Pulmonary artery endothelial cell (primary cell): Measurements from ENCODE around the gene TRIP13. TPM values are rescaled to one million over a fixed set of nuclear protein-coding genes. Genes with fewer than 3 reads are reported as not detected.
"Not testable (repeated sequence)": the region's sequence is repeated elsewhere in the genome, so short reads cannot be mapped to it uniquely, and the experiment has no call there.

Experiments
- DNase-seq: peaks from one replicate; pipeline ENCODE4 v3.0.0-alpha.2; 2011; ENCODE audit warnings: low read depth, low spot score
- total RNA-seq: library from RNA; depleted of rRNA; stranded (reverse); fragments of >200 nt; gene quantifications from 2 replicates; pipeline ENCODE4 v1.2.3, GENCODE V29; 2014

Gene TRIP13
- total RNA-seq, 1 donor from 2014 or later: 37.9 TPM

DNA sequence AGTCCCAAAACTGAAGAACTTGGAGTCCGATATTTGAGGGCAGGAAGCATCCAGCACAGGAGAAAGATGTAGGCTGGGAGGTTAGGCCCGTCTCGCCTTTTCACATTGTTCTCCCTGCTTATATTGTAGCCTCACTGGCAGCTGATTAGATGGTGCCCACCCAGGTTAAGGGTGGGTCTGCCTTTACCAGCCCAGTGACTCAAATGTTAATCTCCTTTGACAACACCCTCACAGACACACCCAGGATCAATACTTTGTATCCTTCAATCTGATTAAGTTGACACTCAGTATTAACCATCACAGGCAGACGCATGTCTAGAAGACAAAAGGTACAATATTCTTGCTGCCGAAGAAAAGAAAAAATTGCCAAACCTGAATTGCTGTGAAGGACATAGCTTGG, 26.0 kb downstream of the TRIP13 start:
- not testable (repeated sequence) for DNase-seq

DNA sequence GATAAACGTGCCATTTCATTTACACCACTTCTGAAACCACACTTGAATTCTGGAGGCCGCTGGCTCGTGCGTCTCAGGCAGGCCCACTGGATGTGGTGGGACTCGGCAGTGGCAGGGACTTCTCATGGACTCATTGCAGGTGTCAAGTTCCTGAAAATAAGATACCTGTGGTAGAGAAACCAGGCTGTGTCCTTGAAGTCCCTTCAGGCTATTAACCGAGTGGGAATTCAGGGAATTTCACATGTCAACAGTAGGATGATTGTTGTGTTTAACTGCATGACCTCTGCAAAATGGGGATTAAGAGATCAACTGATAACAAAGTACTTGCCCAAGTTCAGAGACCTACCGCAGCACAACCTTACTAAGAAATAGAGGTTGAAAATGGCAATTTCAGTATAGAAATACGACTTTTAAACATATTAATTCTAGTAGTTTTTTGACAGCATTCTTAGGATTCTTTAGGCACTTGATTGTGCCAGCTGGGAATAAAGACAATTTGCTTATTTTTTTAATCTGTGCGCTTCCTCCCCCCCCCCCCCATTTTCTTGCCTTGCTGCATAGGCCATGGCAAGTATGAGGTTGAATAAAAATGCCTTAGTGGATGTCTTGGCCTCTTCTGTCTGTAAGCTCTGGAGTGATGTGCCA, 26.8 kb downstream of the TRIP13 start:
- no peak for DNase-seq

- no peak for DNase-seq
Measured at GRCh38 chr5:920321-920720, 27.6 kb downstream of the TRIP13 start.

GRCh38 chr5:921456-922435, 29.1 kb downstream of the TRIP13 start:
- DNase-seq: no peak

- no peak for DNase-seq
Measured at GRCh38 chr5:922436-923280, 30.0 kb downstream of the TRIP13 start.

- DNase-seq: no peak
Measured at GRCh38 chr5:923281-923873, 30.7 kb downstream of the TRIP13 start.

DNA sequence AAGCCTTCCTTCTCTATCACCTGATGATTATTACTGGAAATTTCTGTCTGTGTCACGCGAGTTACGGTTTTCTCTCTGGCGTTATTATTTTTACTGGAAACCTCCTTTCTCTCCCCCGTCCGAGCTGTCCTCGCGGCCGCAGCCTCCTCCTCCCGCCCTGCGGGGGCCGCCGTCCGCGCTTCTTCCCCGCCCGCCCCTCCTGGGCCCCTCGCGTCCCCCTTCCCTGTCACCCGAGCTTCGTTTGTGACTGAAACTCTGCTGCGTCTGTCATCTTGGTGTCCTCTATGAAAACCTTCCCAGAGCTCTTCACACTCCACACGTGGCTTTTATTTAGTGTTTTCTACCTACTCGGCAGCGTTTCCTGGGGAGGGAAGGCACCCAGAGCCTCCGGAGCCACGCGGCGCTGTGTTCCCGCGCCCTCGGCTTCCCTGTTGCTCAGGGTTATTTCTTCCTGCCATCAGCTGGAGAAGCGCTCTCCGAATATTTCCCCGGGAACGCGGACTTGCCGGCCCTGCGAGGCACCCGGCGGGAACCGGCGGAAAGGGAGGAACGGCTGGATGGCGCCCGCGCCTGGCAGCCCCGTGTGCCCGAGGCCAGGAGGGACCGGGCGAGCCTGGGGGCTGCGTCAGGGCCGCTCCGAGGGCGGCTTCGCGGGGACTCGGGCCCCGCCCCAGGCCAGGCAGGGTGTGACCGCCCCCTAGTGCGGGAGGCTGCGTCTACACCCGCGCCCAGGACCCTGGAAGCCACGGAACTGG, 33.9 kb downstream of the TRIP13 start:
- no peak for DNase-seq

DNA sequence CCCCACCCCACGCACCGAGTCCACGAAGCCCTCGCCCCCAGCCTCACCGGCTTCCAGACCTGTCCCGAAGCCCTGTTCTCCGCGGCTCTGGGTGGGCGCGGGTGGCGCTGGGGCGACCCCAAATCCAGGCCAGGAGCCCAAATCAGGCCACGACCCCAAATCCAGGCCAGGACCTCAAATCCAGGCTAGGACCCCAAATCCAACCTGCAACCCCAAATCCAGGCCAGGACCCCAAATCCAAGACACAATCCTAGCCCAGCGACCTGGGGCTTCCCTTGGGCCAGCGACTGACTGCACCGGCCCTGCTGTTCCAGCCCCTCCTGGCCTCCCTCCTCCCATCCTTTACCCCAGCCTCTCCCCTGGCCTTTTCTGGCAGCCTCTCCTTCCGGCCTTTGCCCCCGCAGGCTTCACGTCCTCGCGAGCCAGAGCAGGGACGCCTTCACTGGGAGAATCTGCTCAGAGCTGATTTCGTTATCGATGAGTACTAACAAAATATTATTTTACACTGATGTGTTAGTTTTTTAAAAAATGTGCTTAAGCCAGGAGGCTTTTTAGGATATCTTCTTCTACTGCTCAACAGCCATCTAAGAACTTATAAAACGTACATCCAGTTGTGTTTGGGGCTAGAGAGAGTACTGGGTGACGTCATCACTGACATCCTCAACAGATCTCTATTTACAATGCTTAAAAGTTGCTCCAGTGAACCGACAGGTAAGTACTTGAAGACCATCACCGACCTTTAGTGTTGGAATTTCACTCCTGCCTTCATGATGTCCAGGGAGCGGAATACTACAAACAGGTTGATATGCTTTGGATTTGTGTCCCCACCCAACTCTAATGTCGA, 34.7 kb downstream of the TRIP13 start:
- DNase-seq: no peak

DNA sequence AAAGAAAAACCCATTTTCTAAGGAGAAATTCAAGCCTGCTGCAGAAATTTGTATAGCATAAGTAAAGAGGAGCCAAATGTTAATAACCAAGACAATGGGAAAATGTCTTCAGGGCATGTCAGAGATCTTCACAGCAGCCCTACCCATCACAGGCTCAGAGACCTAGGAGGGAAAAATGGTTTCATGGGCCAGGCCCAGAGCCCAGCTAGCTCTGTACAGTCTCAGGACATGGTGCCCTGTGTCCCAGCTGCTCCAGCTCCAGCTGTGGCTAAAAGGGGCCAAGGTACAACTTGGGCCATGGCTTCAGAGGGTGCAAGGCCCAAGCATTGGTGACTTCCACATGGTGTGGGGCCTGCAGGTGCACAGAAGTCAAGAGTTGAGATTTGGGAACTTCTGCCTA, 36.5 kb downstream of the TRIP13 start:
- not testable (repeated sequence) for DNase-seq

- DNase-seq: no peak
Measured at GRCh38 chr5:929596-929995, 36.9 kb downstream of the TRIP13 start.

DNA sequence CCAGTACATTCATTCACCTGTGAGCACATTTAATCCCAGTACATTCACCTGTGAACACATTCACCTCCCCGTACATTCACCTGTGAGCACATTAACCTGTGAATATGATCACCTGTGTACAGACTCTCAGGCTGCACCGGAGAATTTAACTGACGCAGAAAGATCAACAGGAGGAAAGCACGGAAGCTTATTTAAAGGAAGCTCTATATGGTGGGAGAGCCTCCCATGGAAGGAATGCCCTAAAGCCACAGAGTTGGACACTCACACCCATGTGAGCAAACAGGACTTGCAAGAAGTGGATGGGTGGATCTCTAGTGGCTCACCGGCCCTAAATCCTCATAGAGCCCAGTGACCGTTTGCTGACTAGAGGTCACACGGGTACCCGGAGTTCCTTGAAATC, 38.2 kb downstream of the TRIP13 start:
- no peak for DNase-seq

DNA sequence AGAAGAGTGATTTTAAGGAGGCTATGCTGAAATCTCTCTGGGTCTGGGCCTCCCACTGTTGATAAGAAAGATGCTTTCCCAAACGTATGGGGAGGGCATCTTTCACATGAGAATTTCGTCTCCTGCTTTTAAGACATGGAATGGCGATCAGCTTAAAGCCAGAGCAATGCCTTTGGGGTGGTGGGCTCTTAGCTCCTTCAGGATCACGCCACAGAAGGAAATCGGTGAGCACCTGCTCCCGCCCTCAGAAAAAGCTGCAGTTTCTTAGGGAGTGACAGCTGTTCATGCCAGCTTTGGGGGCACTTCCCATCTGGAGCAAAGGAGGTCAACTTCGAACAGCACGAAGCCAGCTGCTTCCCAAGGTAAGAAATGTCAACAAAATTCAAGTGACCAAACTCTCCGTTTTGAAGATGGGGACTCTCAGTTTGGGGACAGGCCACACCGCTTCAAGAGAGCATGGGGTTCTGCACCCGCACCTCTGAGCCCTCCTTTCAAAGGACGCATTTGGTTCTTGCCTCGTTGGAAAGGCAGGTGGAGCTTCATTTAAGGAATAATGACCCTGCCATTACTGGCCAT, 39.0 kb downstream of the TRIP13 start:
- DNase-seq: no peak

- no peak for DNase-seq
Measured at GRCh38 chr5:932151-932627, 39.5 kb downstream of the TRIP13 start.

DNA sequence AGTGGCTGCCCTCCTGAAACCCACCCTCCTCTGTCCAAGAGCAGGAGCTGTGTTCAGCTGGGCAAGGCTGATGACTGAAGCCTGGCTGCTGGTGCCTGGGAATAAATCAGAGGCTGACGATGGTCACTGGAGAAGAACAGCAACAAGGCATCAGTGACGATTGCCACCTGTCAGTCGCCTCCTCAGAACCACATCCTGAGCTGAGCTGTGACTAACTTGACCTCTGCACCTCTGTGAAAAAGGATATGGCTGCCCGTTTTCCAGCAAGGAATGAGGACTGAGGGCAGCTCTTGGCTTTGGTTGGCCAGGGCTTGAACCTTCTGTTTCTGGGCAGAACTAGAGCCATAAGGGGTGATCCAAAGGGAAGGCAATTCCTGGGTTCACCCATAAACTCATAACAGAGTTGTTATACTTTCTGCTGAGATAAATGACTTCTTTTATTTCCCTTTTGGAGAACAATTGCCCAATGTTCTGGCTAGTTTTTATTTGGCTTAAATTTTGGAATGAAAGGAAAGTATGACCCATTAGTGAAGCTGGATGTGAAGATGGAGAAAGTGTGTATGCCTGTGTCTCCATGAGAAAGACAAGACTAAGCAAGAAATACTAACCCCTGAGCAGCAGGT, 40.1 kb downstream of the TRIP13 start:
- no peak for DNase-seq

DNA sequence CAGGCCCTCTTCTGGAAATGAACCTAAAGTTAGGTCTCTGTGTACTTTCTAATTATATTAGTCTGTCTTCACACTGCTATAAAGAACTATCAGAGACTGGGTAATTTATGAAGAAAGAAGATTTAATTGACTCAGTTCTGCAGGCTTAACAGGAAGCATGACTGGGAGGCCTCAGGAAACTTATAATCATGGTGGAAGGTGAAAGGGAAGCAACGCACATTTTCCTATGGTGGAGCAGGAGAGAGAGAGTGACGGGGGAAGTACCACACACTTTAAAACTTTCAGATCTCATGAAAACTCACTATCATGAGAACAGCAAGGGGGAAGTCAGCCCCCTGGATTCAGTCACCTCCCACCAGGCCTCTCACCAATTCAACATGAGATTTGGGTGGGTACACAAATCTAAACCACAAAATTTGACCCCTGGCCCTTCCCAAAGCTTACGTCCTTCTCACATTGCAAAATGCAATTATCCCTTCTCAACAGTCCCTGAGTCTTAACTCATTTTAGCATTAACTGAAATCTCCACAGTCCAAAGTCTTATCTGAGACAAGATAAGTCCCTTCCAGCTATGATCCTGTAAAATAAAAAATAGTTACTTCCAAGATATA, 40.7 kb downstream of the TRIP13 start:
- no peak for DNase-seq

GRCh38 chr5:933951-934350, 41.3 kb downstream of the TRIP13 start:
- DNase-seq: not testable (repeated sequence)

DNA sequence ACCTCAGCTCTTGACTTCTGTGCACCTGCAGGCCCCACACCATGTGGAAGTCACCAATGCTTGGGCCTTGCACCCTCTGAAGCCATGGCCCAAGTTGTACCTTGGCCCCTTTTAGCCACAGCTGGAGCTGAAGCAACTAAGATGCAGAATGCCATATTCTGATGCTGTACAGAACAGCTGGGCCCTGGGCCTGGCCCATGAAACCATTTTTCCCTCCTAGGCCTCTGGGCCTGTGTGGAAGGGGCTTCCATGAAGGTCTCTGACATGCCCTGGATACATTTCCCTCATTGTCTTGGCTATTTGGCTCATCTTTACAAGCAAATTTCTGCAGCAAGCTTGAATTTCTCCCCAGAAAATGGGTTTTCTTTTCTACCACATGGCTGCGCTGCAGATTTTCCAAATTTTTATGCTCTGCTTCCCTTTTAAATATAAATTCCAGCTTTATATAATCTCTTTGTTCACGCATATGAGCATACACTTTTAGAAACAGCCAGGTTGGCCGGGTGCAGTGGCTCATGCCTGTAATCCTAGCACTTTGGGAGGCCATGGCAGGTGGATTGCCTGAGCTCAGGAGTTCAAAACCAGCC, 41.8 kb downstream of the TRIP13 start:
- not testable (repeated sequence) for DNase-seq
